22Rv1 (cell line): ENCODE data around the gene NRN1L.
A peak's percentile ranks its signal among the peaks of the same experiment; 100 is the strongest.

ENCODE experiments used
- H3K27ac ChIP-seq: fragments of 450-650 bp; 2 replicates; pipeline ENCODE4 v1.5.1; 2017
- CTCF ChIP-seq: fragments of 450-650 bp; IDR thresholded peaks from 2 replicates; pipeline ENCODE4 v1.5.1; 2017; ENCODE audit warnings: mild to moderate bottlenecking
- ZFX ChIP-seq: fragments of 450-650 bp; IDR thresholded peaks from 2 replicates; pipeline ENCODE4 v1.6.1; 2017; ENCODE audit warnings: antibody characterized with exemption, borderline replicate concordance

The NRN1L gene

GRCh38 chr16:67893743-67894399 is 9.2 kb downstream of the NRN1L start:
- TF ChIP-seq CTCF: no peak
- TF ChIP-seq ZFX: no peak
- H3K27ac ChIP-seq: peak overlapping the region; percentile 78

- H3K27ac ChIP-seq: no peak overlapping the region
- TF ChIP-seq ZFX: no peak
- no peak for TF ChIP-seq CTCF
Measured at GRCh38 chr16:67897231-67897630, 12.5 kb downstream of the NRN1L start.

- no peak for TF ChIP-seq ZFX
- TF ChIP-seq CTCF: no peak
- H3K27ac ChIP-seq: no peak overlapping the region
Measured at GRCh38 chr16:67901734-67902133, 17.0 kb downstream of the NRN1L start.

GRCh38 chr16:67902831-67903230 is 18.1 kb downstream of the NRN1L start:
- no peak for TF ChIP-seq CTCF
- no peak for TF ChIP-seq ZFX

GRCh38 chr16:67907397-67908180 is 22.9 kb downstream of the NRN1L start:
- no peak for TF ChIP-seq CTCF
- no peak for TF ChIP-seq ZFX
- no peak overlapping the region for H3K27ac ChIP-seq

More at GRCh38 chr16:67902831-67903230, 18.1 kb downstream of the NRN1L start:
- no peak overlapping the region for H3K27ac ChIP-seq

GRCh38 chr16:67909056-67909742 is 24.5 kb downstream of the NRN1L start:
- TF ChIP-seq CTCF (no peak), ZFX (no peak)
- H3K27ac ChIP-seq: no peak overlapping the region
